Right cardiac atrium (tissue), 5 donors: Measurements from ENCODE around the gene SLC6A7. TPM values are rescaled to one million over a fixed set of nuclear protein-coding genes. Genes with fewer than 3 reads are reported as not detected.

ENCODE experiments used
- ATAC-seq, 2 donors: fragments of 200-7000 bp; cut with Tn5 transposase; one replicate each; pipeline versions ENCODE4 v1.8.0 to v1.9.1; 2020; ENCODE audit warnings: moderate library complexity in 2 of 2, mild to moderate bottlenecking in 1 of 2
- DNase-seq, 3 donors: peaks; one replicate each; pipeline ENCODE4 v3.0.0-alpha.2; 2020
- H3K27ac ChIP-seq: one replicate; pipeline ENCODE4 v1.5.1; 2013; ENCODE audit warnings: mild to moderate bottlenecking, low read length, control low read depth, moderate library complexity
- H3K27me3 ChIP-seq: one replicate; pipeline ENCODE4 v1.6.1; 2013; ENCODE audit not compliant: control insufficient read depth, insufficient read depth
- H3K4me1 ChIP-seq: one replicate; pipeline ENCODE4 v1.6.1; 2013; ENCODE audit warnings: low read length; ENCODE audit not compliant: control insufficient read depth, insufficient read depth
- H3K4me3 ChIP-seq: one replicate; pipeline ENCODE4 v1.5.1; 2013; ENCODE audit warnings: low read length, control low read depth
- H3K9me3 ChIP-seq: one replicate; pipeline ENCODE4 v1.6.1; 2013; ENCODE audit warnings: low read length; ENCODE audit not compliant: control insufficient read depth
- WGBS: extraction: QIAGEN DNeasy Blood & Tissue Kit; methylation state at CpG from one replicate; pipeline ENCODE4 v1.1.7; 2013; 5-methylcytosine and 5-hydroxymethylcytosine counted together
- intact Hi-C, 4 donors: fragments of 100-400 bp; cut with DNase I; formaldehyde crosslinking; loops; one replicate each; pipeline versions ENCODE4 v1.11.0 to v1.14.0; 2022 to 2023
- polyA plus RNA-seq: library from polyadenylated mRNA; stranded (reverse); fragments of 200-250 nt; gene quantifications from one replicate; pipeline ENCODE4 v1.2.3, GENCODE V29; 2013
- total RNA-seq, 4 donors: library from RNA; stranded (reverse); fragmentation: NEBNext Ultra II Directional; extraction: Animal tissue kit (Norgen Biotek cat#: 25700); gene quantifications; one replicate each; pipeline ENCODE4 v1.2.1, GENCODE V29; 2021
- donor health status: healthy with polysubstance abuse.
- donor health status: DM: no; HTN: yes; CAD: no.
- donor health status: DM: no; HTN: no; CAD: no.
- donor health status: DM: no; HTN: yes; CAD: no; lungs with severe emphysema.
- donor health status: DM: yes; HTN: yes; CAD: no.

Gene SLC6A7
- total and polyA plus RNA-seq, 5 donors = not detected

DNA sequence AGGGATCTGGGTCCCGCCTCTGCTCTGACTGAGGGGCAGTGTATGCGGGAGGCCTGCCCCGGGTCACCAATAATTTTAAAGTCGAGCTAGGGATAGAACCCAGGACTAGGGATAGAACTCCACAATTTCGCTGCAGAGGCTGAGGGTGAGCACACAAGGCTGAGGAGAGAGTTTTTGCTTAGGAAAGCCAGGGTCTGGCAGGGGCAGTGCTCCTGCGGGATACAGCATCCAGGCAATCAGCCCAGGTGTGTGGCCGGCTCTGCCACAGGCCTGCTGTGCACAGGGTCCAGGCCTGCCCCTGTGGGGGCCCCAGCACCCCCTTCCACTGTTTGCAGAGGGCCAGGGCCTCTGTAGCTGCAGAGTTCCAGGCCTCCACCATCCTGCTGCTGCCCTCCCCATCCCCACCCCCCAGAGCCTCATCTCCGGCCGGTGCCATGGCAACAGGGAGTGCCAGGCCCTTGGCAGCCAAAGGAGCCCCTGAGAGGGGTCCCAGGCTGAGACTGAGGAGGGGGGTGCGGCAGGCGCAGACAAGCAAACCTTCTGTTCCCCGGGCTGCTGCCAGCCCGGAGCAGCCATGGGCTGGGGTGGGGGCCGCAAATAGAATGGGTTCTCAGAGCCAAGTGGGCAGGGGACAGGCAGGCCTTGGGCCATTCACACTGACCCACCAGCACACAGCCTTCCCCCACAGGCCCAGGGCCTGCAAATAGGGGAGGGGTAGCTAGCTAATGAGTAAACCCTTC lies 42.8 kb upstream of the SLC6A7 start:
- H3K4me1 ChIP-seq = peaks cover 10% of the 10 kb centered on the region
- H3K4me3 ChIP-seq = no peak overlapping the region
- DNase-seq (peak in 1 of 3 donors; percentile 57), ATAC-seq (no peak)
- 75% methylated on average over 14 of the region's 14 CpGs for WGBS
- intact Hi-C loops = no loop called here
- no peaks in the 10 kb centered on the region for H3K9me3 ChIP-seq
- no peaks in the 10 kb centered on the region for H3K27me3 ChIP-seq
- H3K27ac ChIP-seq = no peak overlapping the region

DNA sequence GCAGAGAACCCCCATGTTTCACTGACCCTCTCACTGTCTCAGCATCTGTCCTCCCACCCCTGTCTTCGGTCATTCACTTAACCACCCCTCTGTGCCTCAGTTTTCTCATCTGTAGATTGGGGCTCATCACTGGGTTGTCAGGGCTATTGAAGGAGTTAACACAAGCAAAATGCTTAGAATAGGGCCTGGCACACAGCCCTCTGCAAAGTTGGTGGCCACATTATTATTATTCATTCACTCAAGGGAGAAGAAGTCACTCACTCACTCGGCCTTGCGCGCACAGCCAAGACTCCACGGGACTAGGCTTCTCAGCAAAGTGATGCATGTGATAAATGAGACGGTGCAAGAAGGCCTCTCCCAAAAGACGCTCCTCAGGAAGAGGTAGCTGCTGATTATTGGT lies 42.2 kb upstream of the SLC6A7 start:
- H3K27me3 ChIP-seq = no peaks in the 10 kb centered on the region
- no peak overlapping the region for H3K4me3 ChIP-seq
- no peaks in the 10 kb centered on the region for H3K9me3 ChIP-seq
- H3K4me1 ChIP-seq = peaks cover 9% of the 10 kb centered on the region
- ATAC-seq (no peak), DNase-seq (peak; percentile 42 to 50 (median 47))
- intact Hi-C loops = no loop called here
- no peak overlapping the region for H3K27ac ChIP-seq
- 66% methylated on average over 7 of the region's 7 CpGs for WGBS

DNA sequence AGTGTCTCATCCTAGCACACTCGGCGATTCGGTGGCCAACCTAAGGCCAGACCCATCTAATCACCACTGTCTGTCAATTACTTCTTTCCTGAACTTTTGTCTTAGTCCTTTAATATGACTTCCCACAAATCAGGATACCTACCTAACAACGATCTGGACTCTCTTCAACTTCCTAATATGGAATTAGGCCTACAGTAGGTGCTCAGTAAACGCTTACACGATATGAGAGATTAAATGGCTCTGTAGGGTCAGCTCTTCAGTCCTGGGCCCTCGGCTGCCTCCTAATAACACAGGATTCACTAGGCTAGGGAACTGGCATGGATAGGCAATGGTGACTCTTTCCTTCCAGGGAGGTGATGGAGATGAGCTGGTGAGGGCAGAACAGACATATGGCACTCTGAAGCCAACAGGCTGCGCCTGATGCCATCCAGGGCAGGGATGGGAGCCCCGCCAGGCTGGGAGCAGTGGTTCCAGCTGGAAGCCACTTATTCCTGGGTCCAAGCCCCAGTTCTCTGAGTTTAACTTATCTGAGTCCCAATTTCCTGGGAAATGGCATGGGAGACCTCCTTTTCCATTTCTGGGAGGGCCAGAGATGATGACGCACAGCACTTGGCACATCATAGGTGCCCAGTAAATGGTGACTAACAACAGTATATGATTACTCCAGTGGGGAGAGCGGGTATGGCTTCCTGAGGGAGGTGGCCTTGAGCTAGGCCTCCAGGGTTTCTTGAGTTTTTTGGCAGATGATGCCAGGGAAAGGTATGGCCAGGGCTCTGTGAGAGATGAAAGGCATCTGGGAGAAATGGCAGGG lies 41.5 kb upstream of the SLC6A7 start:
- no peaks in the 10 kb centered on the region for H3K27me3 ChIP-seq
- peak overlapping the region; percentile 35 for H3K27ac ChIP-seq
- ATAC-seq = no peak
- peaks cover 7% of the 10 kb centered on the region for H3K4me1 ChIP-seq
- peak in 2 of 3 donors; percentile 40 to 45 for DNase-seq
- 80% methylated on average over 11 of the region's 11 CpGs for WGBS
- intact Hi-C loops = no loop called here
- no peaks in the 10 kb centered on the region for H3K9me3 ChIP-seq
- no peak overlapping the region for H3K4me3 ChIP-seq

DNA sequence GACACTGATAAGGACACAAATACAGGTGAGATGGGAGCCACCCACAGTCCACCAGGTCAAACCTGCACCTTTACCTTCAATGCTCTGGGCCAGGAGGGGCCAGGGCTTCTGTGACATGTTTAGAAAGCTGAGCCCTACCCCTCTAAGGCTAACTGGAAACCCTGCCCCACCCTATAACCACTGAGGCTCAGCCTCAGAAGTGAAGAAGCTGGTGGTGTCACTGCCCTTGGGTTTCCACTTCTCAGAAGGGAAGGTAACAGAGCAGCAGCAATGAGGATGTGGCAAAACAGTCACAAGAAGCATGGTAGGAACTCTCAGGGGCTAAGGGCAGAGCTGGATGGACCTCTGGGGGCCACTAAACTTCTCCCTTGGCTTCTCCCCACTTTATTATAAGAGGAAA lies 40.2 kb upstream of the SLC6A7 start:
- H3K4me1 ChIP-seq = no peaks in the 10 kb centered on the region
- no peak overlapping the region for H3K4me3 ChIP-seq
- no peaks in the 10 kb centered on the region for H3K27me3 ChIP-seq
- H3K9me3 ChIP-seq = no peaks in the 10 kb centered on the region
- no peak for DNase-seq
- no peak for ATAC-seq
- intact Hi-C loops = no loop called here
- no peak overlapping the region for H3K27ac ChIP-seq

DNA sequence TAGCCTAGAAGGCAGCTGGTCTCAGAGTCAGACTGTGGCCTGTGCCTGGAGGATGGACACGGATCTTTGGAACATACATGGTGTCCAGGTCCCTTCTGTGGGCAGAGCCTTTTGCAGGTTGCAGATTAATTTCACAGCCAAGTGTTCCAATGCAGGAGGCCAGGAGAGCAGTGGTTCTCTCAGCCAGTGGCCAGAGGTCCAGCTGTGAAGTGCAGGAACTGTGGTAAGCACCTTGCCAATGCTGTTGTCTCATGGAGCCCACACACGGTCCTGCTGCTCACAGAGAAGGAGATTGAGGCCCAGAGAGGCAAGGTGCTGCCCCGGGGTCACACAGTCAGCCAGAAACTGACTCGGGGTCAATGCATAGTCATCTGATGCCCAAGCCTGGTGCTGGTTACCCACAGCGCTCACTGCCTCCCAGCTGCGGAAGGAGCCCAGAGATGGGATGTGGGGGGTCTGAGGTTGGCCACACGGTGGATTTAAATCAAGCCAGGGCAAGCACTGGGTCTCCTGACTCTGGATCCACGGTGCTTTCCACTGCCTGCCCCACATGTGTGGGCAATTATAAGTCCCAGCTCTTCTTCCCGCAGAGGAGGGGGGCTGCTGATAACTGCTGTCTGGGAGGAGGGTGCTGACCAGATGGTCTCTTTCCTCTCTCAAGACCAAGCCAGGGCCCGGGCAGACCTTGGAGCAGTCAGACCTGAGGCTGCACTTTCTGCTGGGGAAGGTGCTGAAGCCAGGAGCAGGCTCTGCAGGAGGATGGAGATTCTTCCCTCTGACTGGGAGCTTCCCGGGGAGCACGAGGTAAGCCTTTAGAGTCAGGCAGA lies 37.0 kb upstream of the SLC6A7 start:
- no peaks in the 10 kb centered on the region for H3K27me3 ChIP-seq
- DNase-seq = no peak
- no peak overlapping the region for H3K27ac ChIP-seq
- intact Hi-C loops = no loop called here
- no peaks in the 10 kb centered on the region for H3K9me3 ChIP-seq
- H3K4me1 ChIP-seq = no peaks in the 10 kb centered on the region
- no peak for ATAC-seq
- H3K4me3 ChIP-seq = peak overlapping the region; percentile 69
- 55% methylated on average over 12 of the region's 12 CpGs for WGBS

DNA sequence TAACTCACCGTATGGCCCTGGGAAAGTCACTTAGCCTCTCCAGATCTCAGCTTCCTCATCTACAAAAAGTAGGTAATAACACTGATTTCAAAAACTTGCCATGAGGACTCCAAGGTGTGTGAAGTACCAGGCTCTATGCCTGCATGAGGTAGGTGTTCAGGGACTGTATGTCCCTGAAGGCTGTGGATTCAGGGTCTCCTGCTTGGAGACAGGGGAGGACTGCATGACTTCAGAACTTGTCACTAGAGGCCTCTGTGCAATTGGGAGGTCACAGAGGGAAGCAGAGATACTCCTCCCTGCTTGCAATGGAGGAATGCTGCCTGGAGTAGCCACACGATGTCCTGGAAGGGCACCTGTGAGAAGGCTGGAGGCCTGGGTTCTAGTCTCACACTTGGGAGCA lies 36.4 kb upstream of the SLC6A7 start:
- no peaks in the 10 kb centered on the region for H3K9me3 ChIP-seq
- WGBS = 59% methylated on average over 2 of the region's 2 CpGs
- peak overlapping the region; percentile 43 for H3K27ac ChIP-seq
- intact Hi-C loops = no loop called here
- no peaks in the 10 kb centered on the region for H3K4me1 ChIP-seq
- H3K4me3 ChIP-seq = peak overlapping the region; percentile 69
- ATAC-seq (no peak), DNase-seq (no peak)
- H3K27me3 ChIP-seq = no peaks in the 10 kb centered on the region

DNA sequence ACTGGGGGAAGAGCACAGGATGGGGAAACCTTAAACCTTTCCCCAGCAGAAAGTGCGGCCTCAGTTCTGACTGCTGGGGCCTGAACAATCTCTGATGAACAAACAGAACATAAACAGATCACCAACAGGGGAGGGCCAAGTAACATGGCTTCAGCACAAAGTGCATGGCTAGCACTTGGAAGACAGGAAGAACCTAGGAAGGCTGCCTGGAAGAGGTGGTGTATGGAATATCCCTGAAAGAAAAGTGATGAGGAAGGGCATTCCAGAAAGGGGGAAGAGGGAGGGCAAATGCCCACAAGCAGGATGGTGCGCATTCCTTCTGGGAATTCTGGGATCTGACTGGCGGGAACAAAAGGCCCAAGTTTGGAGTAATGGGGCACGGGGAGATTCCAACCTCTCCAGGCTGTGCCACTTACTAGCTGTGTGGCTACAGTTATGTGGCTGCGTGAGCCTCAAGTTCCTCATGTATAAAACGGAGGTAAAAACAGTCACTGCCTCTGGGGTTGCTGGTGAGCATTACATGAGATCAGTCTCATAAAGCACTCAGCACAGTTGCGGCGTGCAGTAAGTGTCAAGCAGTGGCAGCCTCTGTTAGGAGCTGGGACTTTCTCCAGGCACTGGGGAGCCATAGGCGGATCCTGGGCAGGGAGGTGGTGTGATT lies 35.8 kb upstream of the SLC6A7 start:
- no peaks in the 10 kb centered on the region for H3K9me3 ChIP-seq
- no peaks in the 10 kb centered on the region for H3K27me3 ChIP-seq
- ATAC-seq (peak; percentile 27 to 30), DNase-seq (peak in 1 of 3 donors; percentile 77)
- peak overlapping the region; percentile 69 for H3K4me3 ChIP-seq
- 54% methylated on average over 9 of the region's 9 CpGs for WGBS
- intact Hi-C loops = no loop called here
- H3K4me1 ChIP-seq = no peaks in the 10 kb centered on the region
- H3K27ac ChIP-seq = peak overlapping the region; percentile 84

DNA sequence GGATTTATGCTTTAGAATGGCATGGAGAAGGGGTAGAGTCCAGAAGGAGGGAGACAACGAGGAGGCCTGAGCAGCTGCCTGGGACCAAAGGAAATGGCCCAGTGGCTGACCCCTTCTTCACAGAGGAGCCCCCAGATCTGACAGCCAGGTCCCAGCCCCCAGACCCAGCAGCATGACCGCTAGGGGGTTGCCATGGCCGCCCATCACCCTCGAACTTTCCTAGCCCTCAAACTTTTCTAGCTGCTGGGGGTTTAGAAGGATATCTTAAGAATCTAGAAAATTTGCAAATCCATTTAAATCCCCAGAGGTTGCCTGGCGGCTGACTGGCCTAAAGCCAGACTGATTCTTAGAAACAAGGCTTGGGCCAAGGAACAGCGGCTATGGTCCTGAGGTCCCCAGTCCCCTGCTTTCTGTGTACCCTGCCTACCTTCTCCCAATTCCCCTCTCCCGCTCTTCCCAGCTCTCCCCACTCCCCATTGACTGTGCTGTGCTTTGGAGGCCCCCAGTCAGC lies 35.2 kb upstream of the SLC6A7 start:
- ATAC-seq = no peak
- intact Hi-C loops = no loop called here
- peak overlapping the region; percentile 69 for H3K4me3 ChIP-seq
- no peaks in the 10 kb centered on the region for H3K4me1 ChIP-seq
- H3K27me3 ChIP-seq = no peaks in the 10 kb centered on the region
- DNase-seq = no peak
- 52% methylated on average over 7 of the region's 7 CpGs for WGBS
- peak overlapping the region; percentile 84 for H3K27ac ChIP-seq
- H3K9me3 ChIP-seq = no peaks in the 10 kb centered on the region

DNA sequence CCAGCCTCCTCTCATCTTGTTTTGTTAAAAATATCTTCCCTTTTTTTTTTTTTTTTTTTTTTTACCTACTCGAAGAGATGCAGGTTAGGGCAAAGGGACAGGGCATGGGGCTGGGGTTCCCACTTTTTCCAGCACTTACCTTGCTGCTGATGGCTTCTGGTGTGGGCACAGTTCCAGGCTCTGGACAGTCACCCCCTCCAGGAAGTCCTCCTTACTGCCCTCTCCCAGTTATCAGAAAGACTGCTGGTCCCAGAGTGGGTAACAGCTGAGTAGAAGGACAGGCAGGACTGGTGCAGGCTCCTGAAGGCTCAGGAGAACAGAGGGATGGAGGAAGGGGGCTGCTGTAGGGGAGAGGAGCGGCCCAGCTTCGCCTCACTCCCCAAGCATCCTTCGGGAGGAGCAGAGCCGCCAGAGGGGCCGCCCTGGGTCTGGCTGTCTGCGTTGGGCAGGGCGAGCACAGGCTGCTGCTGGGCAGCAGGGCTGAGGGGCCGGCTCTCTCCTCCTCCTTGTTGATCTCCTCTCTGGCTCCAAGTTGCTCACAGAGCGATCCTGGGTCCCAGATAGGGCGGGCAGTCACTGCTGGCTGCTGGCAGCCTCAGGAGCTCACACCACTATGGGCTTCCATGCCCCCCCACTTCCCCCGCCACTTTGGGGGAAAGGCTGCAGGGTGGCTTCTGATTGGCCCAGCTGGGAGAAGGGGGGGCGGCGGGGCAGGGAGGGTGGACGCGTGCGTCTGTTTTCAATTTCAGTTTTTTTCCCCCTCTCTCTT lies 34.4 kb upstream of the SLC6A7 start, which contains the start of gene PDGFRB:
Gene PDGFRB (minus strand): TSS at position 588 of the 769 bp plus-strand sequence. CDS start 18,798 bp downstream, outside the sequence.
- ATAC-seq = peak; percentile 84 to 91
- WGBS = 4% methylated on average over 17 of the region's 17 CpGs
- intact Hi-C loops = no loop called here

DNA sequence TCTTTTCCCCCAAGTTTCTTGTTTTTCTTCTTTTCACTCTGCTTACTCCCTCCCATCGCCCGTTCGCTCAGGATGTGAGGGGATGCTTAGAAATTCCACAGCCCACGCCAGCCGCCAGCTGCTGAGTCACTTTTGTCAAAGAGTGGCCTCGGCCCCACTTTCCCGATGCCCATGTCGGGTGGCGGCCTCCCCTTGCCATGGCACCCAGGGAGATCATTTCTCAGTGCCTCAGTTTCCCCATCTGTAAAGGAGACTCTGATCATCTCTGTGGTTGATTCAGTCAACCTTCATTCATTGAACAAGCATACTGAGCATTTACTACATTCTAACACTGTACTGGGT lies 33.9 kb upstream of the SLC6A7 start:
- intact Hi-C loops = no loop called here
- WGBS = 6% methylated on average over 9 of the region's 9 CpGs

More for the DNA sequence above, 34.4 kb upstream of the SLC6A7 start, which contains the start of gene PDGFRB:
- Histone ChIP-seq H3K4me1 (no peaks in the 10 kb centered on the region), H3K27ac (peak within 1 kb of the TSS; percentile 84), H3K27me3 (no peaks in the 10 kb centered on the region), H3K4me3 (peak within 1 kb of the TSS; percentile 69), H3K9me3 (no peaks in the 10 kb centered on the region)
- peak; percentile 92 to 97 (median 96) for DNase-seq

More for the DNA sequence above, 33.9 kb upstream of the SLC6A7 start:
- DNase-seq (no peak), ATAC-seq (peak in 1 of 2 donors; percentile 1)
- H3K4me3 ChIP-seq = peak overlapping the region; percentile 69
- peak overlapping the region; percentile 84 for H3K27ac ChIP-seq
- H3K4me1 ChIP-seq = no peaks in the 10 kb centered on the region
- no peaks in the 10 kb centered on the region for H3K9me3 ChIP-seq
- H3K27me3 ChIP-seq = no peaks in the 10 kb centered on the region
